ENCODE data around the gene DCAF6.

DCAF6 gene

DNA sequence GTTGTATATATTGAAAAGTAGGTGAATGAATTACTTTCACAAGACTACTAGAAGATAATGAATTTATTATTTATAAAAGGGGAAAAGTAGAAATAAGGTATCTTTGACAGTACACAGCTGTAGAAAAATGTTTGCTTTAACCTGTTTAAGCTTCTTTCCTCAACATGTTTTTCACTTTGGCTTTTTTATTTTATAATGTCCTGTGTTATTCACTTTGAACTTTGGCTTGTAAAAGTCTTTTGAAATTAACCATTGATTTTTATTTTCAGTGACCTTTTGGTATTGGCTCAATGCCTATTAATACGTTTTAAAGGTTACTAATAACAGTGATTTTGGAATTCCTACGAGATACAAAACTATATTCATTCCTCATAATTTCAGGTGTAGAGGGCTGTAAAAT lies 58.1 kb downstream of the DCAF6 start:
- H3K4me3 ChIP-seq (ENCODE audit: control insufficient read depth, low read depth, low read length): no peak overlapping the region
- TF ChIP-seq CTCF (IDR thresholded peaks at IDR 0.05; ENCODE audit: control insufficient read depth, insufficient read depth, low read depth, low read length, missing control alignments): no peak
- DNase-seq (ENCODE audit: low read depth): no peak

- no peak for DNase-seq (ENCODE audit: low read depth)
- H3K4me3 ChIP-seq (ENCODE audit: control insufficient read depth, low read depth, low read length): no peak overlapping the region
- TF ChIP-seq CTCF (IDR thresholded peaks at IDR 0.05; ENCODE audit: control insufficient read depth, insufficient read depth, low read depth, low read length, missing control alignments): no peak
Observed at GRCh38 chr1:167995038-167995437, 58.6 kb downstream of the DCAF6 start.

- no peak overlapping the region for H3K4me3 ChIP-seq (ENCODE audit: control insufficient read depth, low read depth, low read length)
- TF ChIP-seq CTCF (IDR thresholded peaks at IDR 0.05; ENCODE audit: control insufficient read depth, insufficient read depth, low read depth, low read length, missing control alignments): no peak
- no peak for DNase-seq (ENCODE audit: low read depth)
Observed at GRCh38 chr1:167996266-167996665, 59.8 kb downstream of the DCAF6 start.

- no peak overlapping the region for H3K4me3 ChIP-seq (ENCODE audit: control insufficient read depth, low read depth, low read length)
- DNase-seq (ENCODE audit: low read depth): no peak
- TF ChIP-seq CTCF (IDR thresholded peaks at IDR 0.05; ENCODE audit: control insufficient read depth, insufficient read depth, low read depth, low read length, missing control alignments): no peak
Observed at GRCh38 chr1:167997037-167997575, 60.6 kb downstream of the DCAF6 start.

DNA sequence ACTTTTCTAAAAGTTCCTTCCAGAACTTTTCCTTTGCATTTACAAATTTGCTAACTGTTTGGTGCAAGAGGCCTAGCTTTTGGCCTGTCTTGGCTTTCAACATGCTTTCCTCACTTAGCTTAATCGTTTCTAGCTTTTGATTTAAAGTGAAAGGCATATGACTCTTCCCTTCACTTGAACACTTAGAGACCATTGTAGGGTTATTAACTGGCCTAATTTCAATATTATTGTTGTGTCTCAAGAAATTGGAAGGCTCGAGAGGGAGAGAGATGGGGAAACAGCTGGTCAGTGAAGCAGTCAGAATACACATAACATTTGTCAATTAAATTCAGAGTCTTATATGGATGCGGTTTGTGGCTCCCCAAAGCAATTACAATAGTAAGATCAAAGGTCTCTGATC lies 63.4 kb downstream of the DCAF6 start:
- no peak for TF ChIP-seq CTCF (IDR thresholded peaks at IDR 0.05; ENCODE audit: control insufficient read depth, insufficient read depth, low read depth, low read length, missing control alignments)
- no peak for DNase-seq (ENCODE audit: low read depth)

GRCh38 chr1:168000656-168001055 lies 64.2 kb downstream of the DCAF6 start:
- no peak for DNase-seq (ENCODE audit: low read depth)
- no peak overlapping the region for H3K4me3 ChIP-seq (ENCODE audit: control insufficient read depth, low read depth, low read length)

More for the DNA sequence above, 63.4 kb downstream of the DCAF6 start:
- H3K4me3 ChIP-seq (ENCODE audit: control insufficient read depth, low read depth, low read length): no peak overlapping the region

More at GRCh38 chr1:168000656-168001055, 64.2 kb downstream of the DCAF6 start:
- TF ChIP-seq CTCF (IDR thresholded peaks at IDR 0.05; ENCODE audit: control insufficient read depth, insufficient read depth, low read depth, low read length, missing control alignments): no peak

Measured in AG09309 (cell line).